ENCODE measurements around the gene GLYATL1B. TPM values are rescaled to one million over a fixed set of nuclear protein-coding genes. Genes with fewer than 3 reads are reported as not detected.
A peak's percentile ranks its signal among the peaks of the same experiment; 100 is the strongest.

GLYATL1B gene
- total and polyA plus RNA-seq, 10 of the 15 experiments (the other 5 are each of a cell fraction or from before 2014, with no cell fraction given) = 0.10 to 1.7 (median 0.24) TPM; not detected in 4

DNA sequence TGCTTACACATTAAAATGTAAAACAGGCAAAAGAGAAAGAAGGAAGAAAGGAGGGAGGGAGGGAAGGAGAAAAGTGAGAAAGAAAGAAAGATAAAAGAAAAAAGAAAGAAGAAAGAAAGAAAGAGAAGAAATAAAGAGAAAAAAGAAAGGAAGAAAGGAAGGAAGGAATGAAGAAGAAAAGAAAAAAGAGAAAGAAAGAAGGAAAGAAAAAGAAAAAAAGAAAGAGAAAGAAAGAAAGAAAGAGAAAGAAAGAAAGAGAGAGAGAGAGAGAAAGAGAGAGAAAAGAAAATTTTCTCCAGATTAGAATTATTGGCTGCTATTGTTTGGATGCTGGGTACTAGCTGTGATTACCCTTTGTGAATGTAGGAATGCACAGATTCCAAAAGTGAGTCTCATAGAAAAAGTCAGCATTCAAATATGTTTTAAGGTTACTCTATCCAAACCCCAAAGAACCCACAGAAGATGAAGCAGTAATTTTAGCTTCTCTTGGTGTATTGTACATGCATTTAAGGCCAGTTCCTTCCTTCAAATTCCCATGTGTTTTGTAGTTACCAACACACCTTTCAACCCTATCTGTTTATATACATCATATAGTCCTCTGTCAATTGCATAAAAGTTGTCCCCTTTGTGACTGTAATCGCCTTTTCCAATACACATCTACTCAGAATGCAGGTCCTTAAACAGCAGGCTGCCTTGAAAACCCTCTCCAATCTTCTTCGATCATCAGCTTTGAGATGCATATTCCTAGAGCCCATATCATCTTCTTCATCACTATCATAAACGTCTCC, 55.8 kb downstream of the GLYATL1B start:
- H3K4me3 ChIP-seq = peak overlapping the region; percentile 83

More for the DNA sequence above, 55.8 kb downstream of the GLYATL1B start:
- ATAC-seq (no peak; the same call in 2 of the 3 replicates), DNase-seq (ENCODE audit: low read depth, low spot score) (no peak), FAIRE-seq (no peak)
- Histone ChIP-seq H4K20me1 (ENCODE audit: control insufficient read depth, insufficient read depth) (no peaks in the 10 kb centered on the region), H3K9ac (ENCODE audit: control insufficient read depth, insufficient read depth, low read length) (peak overlapping the region; percentile 92), H3K9me3 (replicated peaks; ENCODE audit: control insufficient read depth, insufficient read depth, low read length) (no peaks in the 10 kb centered on the region), H3K36me3 (ENCODE audit: control insufficient read depth in 2 of 2, insufficient read depth in 2 of 2, low read length in 1 of 2) (peaks cover 0 to 6% of the 10 kb centered on the region in 2 experiments; a peak in 1 of 4 replicates), H3K79me2 (ENCODE audit: control insufficient read depth, insufficient read depth, low read length) (peaks cover 40% of the 10 kb centered on the region), H3K4me1 (ENCODE audit: control insufficient read depth, insufficient read depth, low read length) (peaks cover 12% of the 10 kb centered on the region; the same call in 1 of the 2 replicates), H3K4me2 (ENCODE audit: control insufficient read depth, insufficient read depth) (peak overlapping the region; percentile 67), H2AFZ (ENCODE audit: control insufficient read depth, low read depth, low read length) (peak overlapping the region; percentile 93), H3K27me3 (replicated peaks in 1 of 2; ENCODE audit: control insufficient read depth in 2 of 2, insufficient read depth in 2 of 2, low read length in 1 of 2) (no peaks in the 10 kb centered on the region), H3K27ac (ENCODE audit: control insufficient read depth, insufficient read depth) (peak overlapping the region; percentile 91)
- TSS peak; percentile 86 for BruUV-seq (replicated peaks)
- POLR2A ChIA-PET = interaction anchor here (0.6 to 1.8 kb wide), 4 partner anchors 9 to 35 kb away, joined by 3 to 7 read pairs (median 3); partner anchors contain the start of gene FAM111B
- intact Hi-C loops (cut with micrococcal nuclease; ENCODE audit: unreplicated experiment) (loop anchor here (1.0 to 2.0 kb wide), 3 partner anchors 16 to 563 kb away; partner anchors contain the start of genes FAM111B and ZFP91), in situ Hi-C loops (cut with MboI) (loop anchor here (5.0 kb wide), 2 partner anchors 35 to 90 kb away; partner anchors contain the start of gene FAM111B)
- TF ChIP-seq, protein P1, sequence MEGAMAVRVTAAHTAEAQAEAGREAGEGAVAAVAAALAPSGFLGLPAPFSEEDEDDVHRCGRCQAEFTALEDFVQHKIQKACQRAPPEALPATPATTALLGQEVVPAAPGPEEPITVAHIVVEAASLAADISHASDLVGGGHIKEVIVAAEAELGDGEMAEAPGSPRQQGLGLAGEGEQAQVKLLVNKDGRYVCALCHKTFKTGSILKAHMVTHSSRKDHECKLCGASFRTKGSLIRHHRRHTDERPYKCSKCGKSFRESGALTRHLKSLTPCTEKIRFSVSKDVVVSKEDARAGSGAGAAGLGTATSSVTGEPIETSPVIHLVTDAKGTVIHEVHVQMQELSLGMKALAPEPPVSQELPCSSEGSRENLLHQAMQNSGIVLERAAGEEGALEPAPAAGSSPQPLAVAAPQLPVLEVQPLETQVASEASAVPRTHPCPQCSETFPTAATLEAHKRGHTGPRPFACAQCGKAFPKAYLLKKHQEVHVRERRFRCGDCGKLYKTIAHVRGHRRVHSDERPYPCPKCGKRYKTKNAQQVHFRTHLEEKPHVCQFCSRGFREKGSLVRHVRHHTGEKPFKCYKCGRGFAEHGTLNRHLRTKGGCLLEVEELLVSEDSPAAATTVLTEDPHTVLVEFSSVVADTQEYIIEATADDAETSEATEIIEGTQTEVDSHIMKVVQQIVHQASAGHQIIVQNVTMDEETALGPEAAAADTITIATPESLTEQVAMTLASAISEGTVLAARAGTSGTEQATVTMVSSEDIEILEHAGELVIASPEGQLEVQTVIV (IDR thresholded peaks at IDR 0.05; ENCODE audit: borderline replicate concordance, partially characterized antibody) = no peak
- TF ChIP-seq MTA2 (IDR thresholded peaks at IDR 0.05; ENCODE audit: low read depth) = 0 out of 2 replicates have a peak, but pooled peaks have one; percentile 10
- 0% methylated on average over 3 of the region's 3 CpGs for WGBS (ENCODE audit: insufficient coverage, insufficient replicate concordance, low lambda C conversion rate, missing lambda C conversion rate)
- RAD21 ChIA-PET (ENCODE audit: unreplicated experiment) = interaction anchor here (1.0 to 3.9 kb wide), 7 partner anchors 10 to 83 kb away, joined by 3 to 56 read pairs (median 6); partner anchors contain the start of gene FAM111B
- CTCF ChIA-PET = interaction anchor here (1.0 to 12.0 kb wide), 10 partner anchors 10 to 229 kb away, joined by 3 to 250 read pairs (median 8); partner anchors contain the start of gene FAM111B
- SMC1A ChIA-PET (ENCODE audit: uncharacterized antibody, unreplicated experiment) = interaction anchor here (1.0 to 4.2 kb wide), 9 partner anchors 10 to 125 kb away, joined by 3 to 36 read pairs (median 9); no protein-coding TSS in a partner anchor

All from GM12878 (cell line).